GM06990 (cell line): ENCODE results near the gene CHD8.

Experiments
- DNase-seq: peaks from one replicate; pipeline ENCODE4 v3.0.0-alpha.2; 2011; ENCODE audit not compliant: insufficient read length; ENCODE audit errors: extremely low read depth
- H3K27me3 ChIP-seq: replicated peaks from 2 replicates; pipeline ENCODE4 v1.6.0; 2011; ENCODE audit warnings: low read length; ENCODE audit not compliant: control insufficient read depth, insufficient read depth
- H3K36me3 ChIP-seq: 2 replicates; pipeline ENCODE4 v1.5.1; 2011; ENCODE audit warnings: low read length; ENCODE audit not compliant: control insufficient read depth, insufficient read depth
- H3K4me3 ChIP-seq: replicated peaks from 2 replicates; pipeline ENCODE4 v1.5.1; 2011; ENCODE audit warnings: low read depth, mild to moderate bottlenecking, control low read depth, low read length
- TF ChIP-seq, protein P1 (sequence below): IDR thresholded peaks from 2 replicates; pipeline ENCODE4 v1.5.1; 2011; ENCODE audit warnings: low read length, control low read depth, mild to moderate bottlenecking, inconsistent platforms; ENCODE audit not compliant: insufficient read depth, poor library complexity, severe bottlenecking

Gene CHD8, protein sequence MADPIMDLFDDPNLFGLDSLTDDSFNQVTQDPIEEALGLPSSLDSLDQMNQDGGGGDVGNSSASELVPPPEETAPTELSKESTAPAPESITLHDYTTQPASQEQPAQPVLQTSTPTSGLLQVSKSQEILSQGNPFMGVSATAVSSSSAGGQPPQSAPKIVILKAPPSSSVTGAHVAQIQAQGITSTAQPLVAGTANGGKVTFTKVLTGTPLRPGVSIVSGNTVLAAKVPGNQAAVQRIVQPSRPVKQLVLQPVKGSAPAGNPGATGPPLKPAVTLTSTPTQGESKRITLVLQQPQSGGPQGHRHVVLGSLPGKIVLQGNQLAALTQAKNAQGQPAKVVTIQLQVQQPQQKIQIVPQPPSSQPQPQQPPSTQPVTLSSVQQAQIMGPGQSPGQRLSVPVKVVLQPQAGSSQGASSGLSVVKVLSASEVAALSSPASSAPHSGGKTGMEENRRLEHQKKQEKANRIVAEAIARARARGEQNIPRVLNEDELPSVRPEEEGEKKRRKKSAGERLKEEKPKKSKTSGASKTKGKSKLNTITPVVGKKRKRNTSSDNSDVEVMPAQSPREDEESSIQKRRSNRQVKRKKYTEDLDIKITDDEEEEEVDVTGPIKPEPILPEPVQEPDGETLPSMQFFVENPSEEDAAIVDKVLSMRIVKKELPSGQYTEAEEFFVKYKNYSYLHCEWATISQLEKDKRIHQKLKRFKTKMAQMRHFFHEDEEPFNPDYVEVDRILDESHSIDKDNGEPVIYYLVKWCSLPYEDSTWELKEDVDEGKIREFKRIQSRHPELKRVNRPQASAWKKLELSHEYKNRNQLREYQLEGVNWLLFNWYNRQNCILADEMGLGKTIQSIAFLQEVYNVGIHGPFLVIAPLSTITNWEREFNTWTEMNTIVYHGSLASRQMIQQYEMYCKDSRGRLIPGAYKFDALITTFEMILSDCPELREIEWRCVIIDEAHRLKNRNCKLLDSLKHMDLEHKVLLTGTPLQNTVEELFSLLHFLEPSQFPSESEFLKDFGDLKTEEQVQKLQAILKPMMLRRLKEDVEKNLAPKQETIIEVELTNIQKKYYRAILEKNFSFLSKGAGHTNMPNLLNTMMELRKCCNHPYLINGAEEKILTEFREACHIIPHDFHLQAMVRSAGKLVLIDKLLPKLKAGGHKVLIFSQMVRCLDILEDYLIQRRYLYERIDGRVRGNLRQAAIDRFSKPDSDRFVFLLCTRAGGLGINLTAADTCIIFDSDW (N-terminal part only)

DNA sequence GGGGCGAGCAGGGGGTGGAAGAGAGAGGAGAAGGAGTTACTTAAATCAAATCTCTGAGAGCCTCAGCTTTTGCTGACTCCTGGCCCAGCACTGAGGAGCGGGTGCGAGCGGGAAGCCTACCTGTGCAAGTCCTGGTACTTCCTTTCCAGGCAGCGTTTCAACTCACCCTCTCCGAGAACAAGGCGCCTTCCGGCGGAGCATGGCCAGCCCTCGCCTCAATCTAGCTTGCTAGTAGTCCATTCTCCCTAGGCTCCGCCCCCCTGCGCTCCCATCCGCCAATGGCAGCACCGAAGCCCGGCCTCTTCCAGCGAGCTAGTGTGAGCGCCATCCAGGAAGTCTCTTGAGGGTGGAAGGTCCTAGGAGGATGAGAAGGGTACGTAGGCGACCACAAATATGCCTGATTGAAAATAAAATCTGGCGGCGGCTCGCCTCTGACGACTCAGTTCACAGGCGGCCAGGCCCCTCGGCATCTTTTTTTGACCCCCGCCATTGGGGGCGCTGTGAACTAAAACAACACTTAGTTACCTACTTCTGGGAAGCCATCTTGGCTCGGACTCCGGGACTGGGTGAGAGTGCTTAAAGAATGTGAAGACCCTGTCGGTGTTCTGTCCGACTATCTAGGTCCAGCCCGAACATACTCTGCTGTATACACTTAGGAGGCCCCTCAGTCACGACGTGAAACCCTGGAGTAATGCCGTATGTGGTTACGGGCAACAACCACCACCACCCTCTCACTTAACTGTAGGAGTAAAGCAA is at the start of gene CHD8:
Gene CHD8 (minus strand): TSS at position 212 of the 756 bp plus-strand sequence. CDS start 24,480 bp downstream, outside the sequence.
- peaks cover 2% of the 10 kb centered on the region; the same call in 1 of the 2 replicates for H3K36me3 ChIP-seq
- peak within 1 kb of the TSS; percentile 86 for H3K4me3 ChIP-seq
- DNase-seq: peak; percentile 99

DNA sequence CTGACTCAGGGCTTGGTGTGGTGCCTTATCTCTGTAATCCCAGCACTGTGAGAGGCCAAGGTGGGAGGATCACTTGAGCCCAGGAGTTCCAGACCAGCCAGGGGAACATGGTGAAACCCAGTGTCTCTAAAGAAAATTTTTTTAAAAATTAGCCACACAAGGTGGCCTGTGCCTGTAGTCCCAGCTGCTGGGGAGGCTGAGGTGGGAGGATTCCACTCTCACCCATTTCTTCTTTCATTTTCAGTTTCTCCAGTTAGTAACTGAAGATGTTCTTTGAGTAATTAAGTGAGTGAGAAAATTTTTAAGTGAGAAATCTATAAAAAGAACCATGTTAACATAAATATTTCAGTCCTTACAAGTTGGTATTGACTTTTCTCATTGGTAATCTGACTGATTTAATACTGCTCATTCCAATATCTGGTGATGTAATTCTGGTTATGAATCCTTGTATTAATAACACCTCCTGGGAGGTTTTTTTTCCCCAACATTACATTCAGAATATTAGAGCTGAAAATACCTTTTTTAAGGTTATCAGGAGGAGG is 49.2 kb upstream of the CHD8 start:
- H3K27me3 ChIP-seq: no peaks in the 10 kb centered on the region
- DNase-seq: peak; percentile 34
- TF ChIP-seq, protein P1, sequence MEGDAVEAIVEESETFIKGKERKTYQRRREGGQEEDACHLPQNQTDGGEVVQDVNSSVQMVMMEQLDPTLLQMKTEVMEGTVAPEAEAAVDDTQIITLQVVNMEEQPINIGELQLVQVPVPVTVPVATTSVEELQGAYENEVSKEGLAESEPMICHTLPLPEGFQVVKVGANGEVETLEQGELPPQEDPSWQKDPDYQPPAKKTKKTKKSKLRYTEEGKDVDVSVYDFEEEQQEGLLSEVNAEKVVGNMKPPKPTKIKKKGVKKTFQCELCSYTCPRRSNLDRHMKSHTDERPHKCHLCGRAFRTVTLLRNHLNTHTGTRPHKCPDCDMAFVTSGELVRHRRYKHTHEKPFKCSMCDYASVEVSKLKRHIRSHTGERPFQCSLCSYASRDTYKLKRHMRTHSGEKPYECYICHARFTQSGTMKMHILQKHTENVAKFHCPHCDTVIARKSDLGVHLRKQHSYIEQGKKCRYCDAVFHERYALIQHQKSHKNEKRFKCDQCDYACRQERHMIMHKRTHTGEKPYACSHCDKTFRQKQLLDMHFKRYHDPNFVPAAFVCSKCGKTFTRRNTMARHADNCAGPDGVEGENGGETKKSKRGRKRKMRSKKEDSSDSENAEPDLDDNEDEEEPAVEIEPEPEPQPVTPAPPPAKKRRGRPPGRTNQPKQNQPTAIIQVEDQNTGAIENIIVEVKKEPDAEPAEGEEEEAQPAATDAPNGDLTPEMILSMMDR: no peak
- peaks cover 15% of the 10 kb centered on the region for H3K36me3 ChIP-seq
- peak overlapping the region; percentile 3 for H3K4me3 ChIP-seq

More for the DNA sequence above, at the start of gene CHD8:
- TF ChIP-seq, protein P1: peak; percentile 69
- no peaks in the 10 kb centered on the region for H3K27me3 ChIP-seq

DNA sequence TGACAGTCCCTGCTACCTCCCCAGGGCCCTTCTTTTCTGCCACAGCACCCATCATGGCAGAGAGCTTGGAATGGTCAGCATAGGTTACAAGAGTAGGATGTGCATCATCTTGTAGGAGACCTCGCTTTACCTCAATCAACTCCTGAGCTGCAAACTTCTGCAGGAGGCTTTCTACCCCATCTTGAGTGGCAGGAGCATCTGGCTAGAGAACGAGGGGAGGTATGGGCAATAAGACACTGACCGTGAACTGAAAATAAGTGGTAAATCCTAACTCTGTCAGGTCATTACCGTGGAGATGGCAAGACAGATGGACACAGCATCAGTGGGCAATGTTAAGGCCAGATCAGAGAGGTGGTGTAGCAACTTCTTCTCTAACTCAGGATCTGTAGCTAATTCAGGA is 47.5 kb upstream of the CHD8 start:
- no peak for DNase-seq
- Histone ChIP-seq H3K4me3 (no peak overlapping the region), H3K36me3 (peaks cover 15% of the 10 kb centered on the region), H3K27me3 (no peaks in the 10 kb centered on the region)
- TF ChIP-seq, protein P1: no peak

DNA sequence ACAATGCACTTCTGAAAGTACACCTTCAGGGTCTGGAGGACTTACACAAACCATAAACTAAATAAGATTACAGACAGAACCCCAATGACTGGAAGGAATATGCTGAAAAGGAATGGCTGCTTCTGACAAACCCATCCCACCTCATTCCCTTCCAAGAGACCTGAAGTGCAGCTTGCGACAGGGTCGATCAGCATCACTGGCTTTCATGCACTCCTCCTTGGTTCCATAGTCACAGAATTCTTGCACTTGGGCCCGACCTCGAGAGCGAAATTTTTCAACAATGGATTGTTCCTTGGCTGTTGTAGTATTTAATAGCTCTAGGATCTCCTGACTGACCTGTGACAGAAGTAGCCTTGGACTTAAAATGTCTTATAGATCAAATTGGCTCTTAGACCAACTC is 45.6 kb upstream of the CHD8 start:
- no peak for DNase-seq
- H3K27me3 ChIP-seq: no peaks in the 10 kb centered on the region
- H3K36me3 ChIP-seq: peaks cover 19% of the 10 kb centered on the region
- no peak overlapping the region for H3K4me3 ChIP-seq
- TF ChIP-seq, protein P1: no peak
